PFSK-1 (cell line): Measurements from ENCODE around the gene DPT.

Experiments used
- FOXP2 ChIP-seq: optimal IDR thresholded peaks from 2 replicates; pipeline ENCODE3; 2011; ENCODE audit warnings: borderline replicate concordance, control low read depth, inconsistent platforms; ENCODE audit not compliant: insufficient read depth; ENCODE audit errors: extremely low read length, extremely low read depth
- POLR2AphosphoS5 ChIP-seq: IDR thresholded peaks from 2 replicates; pipeline ENCODE4 v1.6.1; 2012; ENCODE audit warnings: low read depth, mild to moderate bottlenecking, control low read depth, low read length, moderate library complexity
- REST ChIP-seq, 2 experiments: IDR thresholded peaks; 2 replicates each; pipeline versions ENCODE4 v1.6.1 to v1.8.0; 2011 to 2012; ENCODE audit warnings: low read depth in 2 of 2, low read length in 2 of 2, control low read depth in 1 of 2, inconsistent platforms in 1 of 2, mild to moderate bottlenecking in 1 of 2, moderate library complexity in 1 of 2; ENCODE audit not compliant: insufficient read depth in 1 of 2
- SIN3A ChIP-seq: IDR thresholded peaks from 2 replicates; pipeline ENCODE4 v1.6.1; 2012; ENCODE audit warnings: mild to moderate bottlenecking, low read length, moderate library complexity, borderline replicate concordance; ENCODE audit not compliant: insufficient read depth
- TAF1 ChIP-seq: IDR thresholded peaks from 2 replicates; pipeline ENCODE4 v1.6.1; 2012; ENCODE audit warnings: low read length, control low read depth, borderline replicate concordance; ENCODE audit not compliant: insufficient read depth

Gene DPT

GRCh38 chr1:168735974-168736373 lies 7.0 kb upstream of the DPT start:
- TF ChIP-seq REST (IDR thresholded peaks at IDR 0.05; ENCODE audit: insufficient read depth in 1 of 2, low read depth in 2 of 2, low read length in 2 of 2) (no peak), SIN3A (no peak), FOXP2 (no peak), TAF1 (no peak), POLR2AphosphoS5 (no peak)

- TF ChIP-seq TAF1: no peak
- peak in 1 of 2 experiments; percentile 73; a peak in 1 of 4 replicates for TF ChIP-seq REST (IDR thresholded peaks at IDR 0.05; ENCODE audit: insufficient read depth in 1 of 2, low read depth in 2 of 2, low read length in 2 of 2)
- no peak for TF ChIP-seq POLR2AphosphoS5
- TF ChIP-seq FOXP2: no peak
- no peak for TF ChIP-seq SIN3A
Observed at GRCh38 chr1:168734946-168735345, 5.9 kb upstream of the DPT start.

- TF ChIP-seq FOXP2 (no peak), SIN3A (no peak), REST (IDR thresholded peaks at IDR 0.05; ENCODE audit: insufficient read depth in 1 of 2, low read depth in 2 of 2, low read length in 2 of 2) (no peak), TAF1 (no peak), POLR2AphosphoS5 (no peak)
Observed at GRCh38 chr1:168734271-168734670, 5.3 kb upstream of the DPT start.

GRCh38 chr1:168733241-168733640 lies 4.2 kb upstream of the DPT start:
- no peak for TF ChIP-seq TAF1
- TF ChIP-seq SIN3A: no peak
- TF ChIP-seq REST (IDR thresholded peaks at IDR 0.05; ENCODE audit: insufficient read depth in 1 of 2, low read depth in 2 of 2, low read length in 2 of 2): no peak
- TF ChIP-seq FOXP2: no peak
- no peak for TF ChIP-seq POLR2AphosphoS5

- TF ChIP-seq FOXP2: no peak
- TF ChIP-seq TAF1: no peak
- TF ChIP-seq POLR2AphosphoS5: no peak
- TF ChIP-seq REST (IDR thresholded peaks at IDR 0.05; ENCODE audit: insufficient read depth in 1 of 2, low read depth in 2 of 2, low read length in 2 of 2): no peak
- no peak for TF ChIP-seq SIN3A
Observed at GRCh38 chr1:168732736-168733135, 3.7 kb upstream of the DPT start.
